ENCODE data around the gene SMIM36. TPM values are rescaled to one million over a fixed set of nuclear protein-coding genes. Genes with fewer than 3 reads are reported as not detected.

Gene SMIM36
- total RNA-seq, 1 donor from 2014 or later: not detected

DNA sequence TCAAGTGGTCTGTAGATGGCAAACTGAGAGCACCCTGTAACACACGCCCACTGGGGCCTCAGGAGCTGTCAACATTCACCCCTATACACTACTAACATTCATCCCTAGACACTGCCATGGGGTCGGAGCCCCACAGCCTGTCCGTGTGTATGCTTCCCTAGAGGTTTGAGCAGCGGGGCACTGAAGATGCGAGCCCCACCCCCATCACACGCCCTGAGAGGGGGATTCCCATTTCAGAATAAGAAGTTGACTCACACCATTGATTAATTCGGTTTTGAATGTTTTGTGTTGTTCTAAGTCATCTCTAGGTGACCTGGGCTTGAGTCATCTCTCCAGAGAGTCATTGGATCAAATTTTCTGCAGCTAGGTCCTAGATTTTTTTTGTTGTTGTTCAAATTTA is 52.3 kb downstream of the SMIM36 start:
- H3K27ac Mint-ChIP-seq (ENCODE audit: unreplicated experiment): no peak overlapping the region
- no peak for TF ChIP-seq CTCF (conservative IDR thresholded peaks at IDR 0.05)
- H3K4me1 Mint-ChIP-seq: peaks cover 2% of the 10 kb centered on the region
- no peak overlapping the region for H3K4me3 Mint-ChIP-seq
- DNase-seq (ENCODE audit: low read depth, low spot score): no peak
- H3K9me3 Mint-ChIP-seq: peaks cover 4% of the 10 kb centered on the region
- no peaks in the 10 kb centered on the region for H3K36me3 Mint-ChIP-seq (ENCODE audit: low read depth)
- no peaks in the 10 kb centered on the region for H3K27me3 Mint-ChIP-seq (ENCODE audit: low read depth)

GRCh38 chr17:55458287-55458900 is 52.9 kb downstream of the SMIM36 start:
- Mint-ChIP-seq H3K9me3 (peaks cover 4% of the 10 kb centered on the region), H3K36me3 (ENCODE audit: low read depth) (no peaks in the 10 kb centered on the region), H3K27me3 (ENCODE audit: low read depth) (no peaks in the 10 kb centered on the region), H3K4me1 (peaks cover 6% of the 10 kb centered on the region), H3K4me3 (no peak overlapping the region), H3K27ac (ENCODE audit: unreplicated experiment) (no peak overlapping the region)
- no peak for TF ChIP-seq CTCF (conservative IDR thresholded peaks at IDR 0.05)
- DNase-seq (ENCODE audit: low read depth, low spot score): no peak

GRCh38 chr17:55456307-55457240 is 54.7 kb downstream of the SMIM36 start:
- Mint-ChIP-seq H3K4me3 (no peak overlapping the region), H3K27ac (ENCODE audit: unreplicated experiment) (no peak overlapping the region), H3K9me3 (peaks cover 4% of the 10 kb centered on the region), H3K36me3 (ENCODE audit: low read depth) (no peaks in the 10 kb centered on the region), H3K4me1 (peaks cover 12% of the 10 kb centered on the region), H3K27me3 (ENCODE audit: low read depth) (no peaks in the 10 kb centered on the region)
- no peak for DNase-seq (ENCODE audit: low read depth, low spot score)
- TF ChIP-seq CTCF (conservative IDR thresholded peaks at IDR 0.05): no peak

DNA sequence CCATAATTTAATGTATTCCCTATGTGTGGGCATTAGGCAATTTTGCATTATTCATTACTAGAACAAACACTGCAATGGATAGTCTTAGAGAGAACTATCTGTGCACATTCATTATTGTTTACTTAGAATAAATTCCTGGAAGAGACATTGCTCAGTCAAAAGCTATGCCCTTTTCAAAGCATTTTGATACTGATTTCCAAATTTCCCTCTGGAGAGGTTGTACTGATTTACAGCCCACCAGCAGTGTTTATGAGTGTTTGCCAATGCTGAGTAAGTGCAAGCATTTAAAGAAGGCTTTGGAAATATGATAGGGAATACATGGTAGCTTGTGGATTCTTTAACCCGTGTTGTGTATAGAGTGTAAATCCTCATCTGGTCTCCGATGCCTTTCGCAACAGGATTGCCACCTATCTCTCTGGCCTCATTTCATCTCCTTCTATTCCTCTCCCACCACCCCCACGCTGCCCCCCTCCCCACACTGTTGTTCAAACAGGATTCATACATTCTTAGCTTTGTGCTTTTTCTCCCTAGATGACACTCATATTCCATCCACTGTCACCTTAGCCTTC is 56.3 kb downstream of the SMIM36 start:
- peaks cover 12% of the 10 kb centered on the region for H3K4me1 Mint-ChIP-seq
- DNase-seq (ENCODE audit: low read depth, low spot score): no peak
- no peak for TF ChIP-seq CTCF (conservative IDR thresholded peaks at IDR 0.05)
- H3K27ac Mint-ChIP-seq (ENCODE audit: unreplicated experiment): no peak overlapping the region
- no peak overlapping the region for H3K4me3 Mint-ChIP-seq
- no peaks in the 10 kb centered on the region for H3K36me3 Mint-ChIP-seq (ENCODE audit: low read depth)
- no peaks in the 10 kb centered on the region for H3K27me3 Mint-ChIP-seq (ENCODE audit: low read depth)
- H3K9me3 Mint-ChIP-seq: peaks cover 4% of the 10 kb centered on the region

GRCh38 chr17:55453839-55454557 is 57.3 kb downstream of the SMIM36 start:
- H3K9me3 Mint-ChIP-seq: peaks cover 4% of the 10 kb centered on the region
- peak overlapping the region; percentile 4 for H3K27ac Mint-ChIP-seq (ENCODE audit: unreplicated experiment)
- no peak for TF ChIP-seq CTCF (conservative IDR thresholded peaks at IDR 0.05)
- no peak overlapping the region for H3K4me3 Mint-ChIP-seq
- H3K4me1 Mint-ChIP-seq: peaks cover 12% of the 10 kb centered on the region
- no peaks in the 10 kb centered on the region for H3K27me3 Mint-ChIP-seq (ENCODE audit: low read depth)
- no peaks in the 10 kb centered on the region for H3K36me3 Mint-ChIP-seq (ENCODE audit: low read depth)
- DNase-seq (ENCODE audit: low read depth, low spot score): no peak
